ENCODE data around the gene ERC2.

DNA sequence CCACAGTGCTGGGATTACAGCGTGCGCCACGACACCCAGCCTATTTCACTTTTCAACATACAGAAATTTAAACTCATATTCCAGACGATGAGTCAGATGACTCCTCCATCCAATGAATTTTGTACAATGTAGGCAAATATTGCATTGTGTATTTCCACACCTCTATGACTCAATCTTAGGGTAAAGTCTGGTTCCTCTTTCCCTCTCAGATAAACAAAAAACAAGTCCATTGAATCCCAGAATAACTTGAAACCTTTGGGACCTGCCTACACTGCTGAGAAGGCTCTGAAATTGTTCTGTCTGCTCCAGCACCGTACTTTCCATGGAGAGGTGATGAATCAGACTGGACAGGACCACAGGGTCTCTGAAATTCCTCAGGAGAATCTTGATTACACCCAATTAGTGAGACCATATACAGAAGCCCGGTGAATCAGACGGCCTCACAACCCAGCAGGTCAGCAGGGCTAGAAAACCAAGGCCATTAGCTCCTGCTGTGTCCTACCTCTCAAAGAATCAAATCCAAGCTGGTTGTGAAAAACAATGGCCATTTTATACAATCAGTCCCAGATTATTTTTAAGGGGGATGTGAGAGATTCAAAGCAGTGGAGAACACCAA is 112.6 kb downstream of the ERC2 start:
- TF ChIP-seq POLR2A (IDR thresholded peaks at IDR 0.05; ENCODE audit: extremely low read depth, insufficient read length) (no peak), MYC (IDR thresholded peaks at IDR 0.05; ENCODE audit: low read depth, low read length) (no peak)
- TF ChIP-seq, protein P1, sequence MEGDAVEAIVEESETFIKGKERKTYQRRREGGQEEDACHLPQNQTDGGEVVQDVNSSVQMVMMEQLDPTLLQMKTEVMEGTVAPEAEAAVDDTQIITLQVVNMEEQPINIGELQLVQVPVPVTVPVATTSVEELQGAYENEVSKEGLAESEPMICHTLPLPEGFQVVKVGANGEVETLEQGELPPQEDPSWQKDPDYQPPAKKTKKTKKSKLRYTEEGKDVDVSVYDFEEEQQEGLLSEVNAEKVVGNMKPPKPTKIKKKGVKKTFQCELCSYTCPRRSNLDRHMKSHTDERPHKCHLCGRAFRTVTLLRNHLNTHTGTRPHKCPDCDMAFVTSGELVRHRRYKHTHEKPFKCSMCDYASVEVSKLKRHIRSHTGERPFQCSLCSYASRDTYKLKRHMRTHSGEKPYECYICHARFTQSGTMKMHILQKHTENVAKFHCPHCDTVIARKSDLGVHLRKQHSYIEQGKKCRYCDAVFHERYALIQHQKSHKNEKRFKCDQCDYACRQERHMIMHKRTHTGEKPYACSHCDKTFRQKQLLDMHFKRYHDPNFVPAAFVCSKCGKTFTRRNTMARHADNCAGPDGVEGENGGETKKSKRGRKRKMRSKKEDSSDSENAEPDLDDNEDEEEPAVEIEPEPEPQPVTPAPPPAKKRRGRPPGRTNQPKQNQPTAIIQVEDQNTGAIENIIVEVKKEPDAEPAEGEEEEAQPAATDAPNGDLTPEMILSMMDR (IDR thresholded peaks at IDR 0.05; ENCODE audit: low read depth, low read length), result no peak
- TF ChIP-seq, protein P2, sequence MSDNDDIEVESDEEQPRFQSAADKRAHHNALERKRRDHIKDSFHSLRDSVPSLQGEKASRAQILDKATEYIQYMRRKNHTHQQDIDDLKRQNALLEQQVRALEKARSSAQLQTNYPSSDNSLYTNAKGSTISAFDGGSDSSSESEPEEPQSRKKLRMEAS (IDR thresholded peaks at IDR 0.05; ENCODE audit: low read depth, low read length), result no peak

Data from NB4 (cell line).